ENCODE measurements around the gene MMP24OS. TPM values are rescaled to one million over a fixed set of nuclear protein-coding genes. Genes with fewer than 3 reads are reported as not detected.

MMP24OS gene
- 10 to 100 TPM; 46.6 to 48.4 TPM for total RNA-seq

- CTCF ChIA-PET = interaction anchor here (0.7 to 4.0 kb wide), 5 partner anchors 9 to 182 kb away, joined by 3 to 18 read pairs (median 4); partner anchors contain the start of gene EDEM2
Measured at GRCh38 chr20:35277531-35278395, at the start of gene MMP24OS. Gene MMP24OS (minus strand): TSS chr20:35278122. CDS start chr20:35277929, 193 bp downstream.

GRCh38 chr20:35327074-35327976 lies 49.4 kb upstream of the MMP24OS start:
- CTCF ChIA-PET = interaction anchor here (1.0 kb wide), 1 partner anchor 11 kb away, joined by 3 read pairs; no protein-coding TSS in a partner anchor
- peaks cover 52% of the 10 kb centered on the region for H3K4me1 Mint-ChIP-seq (ENCODE audit: low read depth)

More at GRCh38 chr20:35277531-35278395, at the start of gene MMP24OS:
- Mint-ChIP-seq H3K4me1 (ENCODE audit: low read depth) (peaks cover 16% of the 10 kb centered on the region), H3K9me3 (no peaks in the 10 kb centered on the region), H3K4me3 (peak within 1 kb of the TSS; percentile 98), H3K36me3 (ENCODE audit: low read depth) (peaks cover 57% of the 10 kb centered on the region), H3K27ac (peak within 1 kb of the TSS; percentile 99), H3K27me3 (no peaks in the 10 kb centered on the region)
- DNase-seq = peak; percentile 93
- no peak for TF ChIP-seq CTCF (IDR thresholded peaks at IDR 0.05)
- POLR2A ChIA-PET = interaction anchor here (0.6 to 1.9 kb wide), 6 partner anchors 9 to 566 kb away, joined by 3 to 5 read pairs (median 3); partner anchors contain the start of gene EDEM2
- ATAC-seq = peak; percentile 95
- intact Hi-C loops (cut with micrococcal nuclease) = no loop called here

GRCh38 chr20:35326740-35327073 lies 48.8 kb upstream of the MMP24OS start:
- POLR2A ChIA-PET = interaction anchor here (0.6 to 1.2 kb wide), 2 partner anchors 21 to 42 kb away, joined by 3 read pairs; no protein-coding TSS in a partner anchor
- H3K4me3 Mint-ChIP-seq = no peak overlapping the region
- peaks cover 4% of the 10 kb centered on the region for H3K36me3 Mint-ChIP-seq (ENCODE audit: low read depth)
- intact Hi-C loops (cut with micrococcal nuclease) = no loop called here
- H3K27ac Mint-ChIP-seq = peak overlapping the region; percentile 30
- CTCF ChIA-PET = interaction anchor here (1.0 kb wide), 1 partner anchor 10 kb away, joined by 3 read pairs; no protein-coding TSS in a partner anchor
- DNase-seq (no peak), ATAC-seq (no peak)
- no peaks in the 10 kb centered on the region for H3K27me3 Mint-ChIP-seq
- peaks cover 51% of the 10 kb centered on the region for H3K4me1 Mint-ChIP-seq (ENCODE audit: low read depth)
- TF ChIP-seq CTCF (IDR thresholded peaks at IDR 0.05) = no peak
- no peaks in the 10 kb centered on the region for H3K9me3 Mint-ChIP-seq

More at GRCh38 chr20:35327074-35327976, 49.4 kb upstream of the MMP24OS start:
- intact Hi-C loops (cut with micrococcal nuclease) = no loop called here
- Mint-ChIP-seq H3K27ac (peak overlapping the region; percentile 67), H3K27me3 (no peaks in the 10 kb centered on the region), H3K9me3 (no peaks in the 10 kb centered on the region), H3K36me3 (ENCODE audit: low read depth) (peaks cover 5% of the 10 kb centered on the region), H3K4me3 (no peak overlapping the region)
- POLR2A ChIA-PET = interaction anchor here (1.2 kb wide), 1 partner anchor 22 kb away, joined by 3 read pairs; no protein-coding TSS in a partner anchor
- ATAC-seq = no peak
- no peak for TF ChIP-seq CTCF (IDR thresholded peaks at IDR 0.05)
- no peak for DNase-seq

GRCh38 chr20:35326021-35326739 lies 48.3 kb upstream of the MMP24OS start:
- no peak overlapping the region for H3K4me3 Mint-ChIP-seq
- peak overlapping the region; percentile 2 for H3K27ac Mint-ChIP-seq
- TF ChIP-seq CTCF (IDR thresholded peaks at IDR 0.05) = no peak
- no peaks in the 10 kb centered on the region for H3K27me3 Mint-ChIP-seq
- CTCF ChIA-PET = no interaction called here
- no peaks in the 10 kb centered on the region for H3K9me3 Mint-ChIP-seq
- intact Hi-C loops (cut with micrococcal nuclease) = no loop called here
- ATAC-seq (no peak), DNase-seq (no peak)
- H3K36me3 Mint-ChIP-seq (ENCODE audit: low read depth) = peaks cover 4% of the 10 kb centered on the region
- H3K4me1 Mint-ChIP-seq (ENCODE audit: low read depth) = peaks cover 46% of the 10 kb centered on the region
- POLR2A ChIA-PET = interaction anchor here (0.6 to 1.2 kb wide), 2 partner anchors 21 to 43 kb away, joined by 3 read pairs; no protein-coding TSS in a partner anchor

Data from activated CD8-positive, alpha-beta T cell treated with anti-CD3 and anti-CD28 coated beads for 36 hours (primary cell).